ENCODE data around the gene RNF213.

The RNF213 gene

DNA sequence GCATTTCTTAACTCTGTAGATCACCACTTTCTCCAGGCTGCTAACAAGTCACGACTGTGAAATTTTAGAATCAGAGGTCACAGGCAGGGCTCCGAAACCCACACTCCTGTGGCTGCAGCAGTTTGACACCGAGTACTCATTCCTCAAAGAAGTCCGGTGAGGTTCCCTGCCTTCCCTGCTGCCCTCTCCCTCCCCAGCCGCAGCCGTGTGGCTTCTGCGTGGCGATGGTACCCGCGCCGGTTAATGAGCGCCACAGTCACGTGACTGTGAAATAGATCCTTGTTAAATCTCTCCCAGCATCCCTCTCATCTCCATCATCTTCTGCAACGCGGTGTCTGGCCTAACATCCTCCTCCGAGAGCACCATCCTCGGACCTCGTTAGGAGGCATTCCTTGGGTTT lies 89.1 kb downstream of the RNF213 start:
- CTCF ChIA-PET = no interaction called here
- Histone ChIP-seq H3K36me3 (ENCODE audit: control insufficient read depth in 2 of 2, insufficient read depth in 1 of 2, low read length in 2 of 2) (peaks cover 20 to 99% of the 10 kb centered on the region in 2 experiments), H3K27ac (ENCODE audit: extremely low read depth, low read depth, low read length) (no peak overlapping the region), H3K4me1 (ENCODE audit: control insufficient read depth, insufficient read depth, low read length) (no peaks in the 10 kb centered on the region), H3K9me3 (ENCODE audit: control insufficient read depth, insufficient read depth, low read depth, low read length) (no peaks in the 10 kb centered on the region), H3K4me3 (ENCODE audit: low read depth, low read length) (no peak overlapping the region)
- POLR2A ChIA-PET = interaction anchor here (0.6 kb wide), 1 partner anchor 202 kb away, joined by 10 read pairs; no protein-coding TSS in a partner anchor
- TF ChIP-seq, protein P1, sequence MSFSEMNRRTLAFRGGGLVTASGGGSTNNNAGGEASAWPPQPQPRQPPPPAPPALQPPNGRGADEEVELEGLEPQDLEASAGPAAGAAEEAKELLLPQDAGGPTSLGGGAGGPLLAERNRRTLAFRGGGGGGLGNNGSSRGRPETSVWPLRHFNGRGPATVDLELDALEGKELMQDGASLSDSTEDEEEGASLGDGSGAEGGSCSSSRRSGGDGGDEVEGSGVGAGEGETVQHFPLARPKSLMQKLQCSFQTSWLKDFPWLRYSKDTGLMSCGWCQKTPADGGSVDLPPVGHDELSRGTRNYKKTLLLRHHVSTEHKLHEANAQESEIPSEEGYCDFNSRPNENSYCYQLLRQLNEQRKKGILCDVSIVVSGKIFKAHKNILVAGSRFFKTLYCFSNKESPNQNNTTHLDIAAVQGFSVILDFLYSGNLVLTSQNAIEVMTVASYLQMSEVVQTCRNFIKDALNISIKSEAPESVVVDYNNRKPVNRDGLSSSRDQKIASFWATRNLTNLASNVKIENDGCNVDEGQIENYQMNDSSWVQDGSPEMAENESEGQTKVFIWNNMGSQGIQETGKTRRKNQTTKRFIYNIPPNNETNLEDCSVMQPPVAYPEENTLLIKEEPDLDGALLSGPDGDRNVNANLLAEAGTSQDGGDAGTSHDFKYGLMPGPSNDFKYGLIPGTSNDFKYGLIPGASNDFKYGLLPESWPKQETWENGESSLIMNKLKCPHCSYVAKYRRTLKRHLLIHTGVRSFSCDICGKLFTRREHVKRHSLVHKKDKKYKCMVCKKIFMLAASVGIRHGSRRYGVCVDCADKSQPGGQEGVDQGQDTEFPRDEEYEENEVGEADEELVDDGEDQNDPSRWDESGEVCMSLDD (tag by site-specific recombination; IDR thresholded peaks at IDR 0.05) = no peak
- TF ChIP-seq, protein P2, sequence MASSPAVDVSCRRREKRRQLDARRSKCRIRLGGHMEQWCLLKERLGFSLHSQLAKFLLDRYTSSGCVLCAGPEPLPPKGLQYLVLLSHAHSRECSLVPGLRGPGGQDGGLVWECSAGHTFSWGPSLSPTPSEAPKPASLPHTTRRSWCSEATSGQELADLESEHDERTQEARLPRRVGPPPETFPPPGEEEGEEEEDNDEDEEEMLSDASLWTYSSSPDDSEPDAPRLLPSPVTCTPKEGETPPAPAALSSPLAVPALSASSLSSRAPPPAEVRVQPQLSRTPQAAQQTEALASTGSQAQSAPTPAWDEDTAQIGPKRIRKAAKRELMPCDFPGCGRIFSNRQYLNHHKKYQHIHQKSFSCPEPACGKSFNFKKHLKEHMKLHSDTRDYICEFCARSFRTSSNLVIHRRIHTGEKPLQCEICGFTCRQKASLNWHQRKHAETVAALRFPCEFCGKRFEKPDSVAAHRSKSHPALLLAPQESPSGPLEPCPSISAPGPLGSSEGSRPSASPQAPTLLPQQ (tag by site-specific recombination; IDR thresholded peaks at IDR 0.05) = no peak
- TF ChIP-seq ZNF544 (tag by site-specific recombination; IDR thresholded peaks at IDR 0.05) (no peak), ZNF843 (tag by site-specific recombination; IDR thresholded peaks at IDR 0.05) (no peak), ZNF561 (tag by site-specific recombination; IDR thresholded peaks at IDR 0.05; ENCODE audit: borderline replicate concordance) (no peak), ZNF610 (tag by site-specific recombination; IDR thresholded peaks at IDR 0.05; ENCODE audit: borderline replicate concordance) (no peak), ZNF792 (tag by site-specific recombination; IDR thresholded peaks at IDR 0.05) (no peak)

DNA sequence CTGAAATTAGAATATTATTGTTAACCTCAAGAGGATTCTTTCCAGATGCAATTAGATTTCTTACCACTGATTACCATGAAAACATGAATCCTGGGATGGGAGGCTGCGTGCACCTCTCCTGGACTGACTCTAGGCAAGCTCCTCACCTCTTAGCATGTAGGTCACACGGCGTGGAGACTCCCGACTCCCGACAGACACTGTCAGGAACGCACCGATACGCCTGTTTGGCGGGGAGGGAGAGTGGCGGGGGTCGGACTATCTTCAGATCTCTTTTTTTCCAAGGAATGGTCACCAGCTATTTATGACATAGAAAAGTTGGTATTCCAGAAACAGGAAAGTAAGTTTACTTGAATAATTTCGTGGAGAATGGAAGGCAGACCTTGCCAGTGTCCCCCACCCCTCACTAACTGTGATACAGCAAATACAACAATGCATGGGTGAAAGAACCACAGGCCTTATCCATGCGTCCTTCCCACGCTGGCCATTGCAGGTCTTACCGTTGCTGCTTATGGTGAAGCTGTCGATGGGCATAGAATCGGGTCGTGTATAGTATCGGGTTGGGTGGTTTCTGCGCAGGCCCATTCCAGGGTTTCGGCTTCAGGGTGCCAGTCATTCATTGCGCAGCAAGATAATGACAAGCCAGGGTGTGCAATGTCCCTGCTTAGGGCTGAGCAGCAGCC lies 91.7 kb downstream of the RNF213 start:
- H3K4me1 ChIP-seq (ENCODE audit: control insufficient read depth, insufficient read depth, low read length) = no peaks in the 10 kb centered on the region
- no peaks in the 10 kb centered on the region for H3K9me3 ChIP-seq (ENCODE audit: control insufficient read depth, insufficient read depth, low read depth, low read length)
- ChIA-PET POLR2A (interaction anchor here (1.2 kb wide), 1 partner anchor 42 kb away, joined by 3 read pairs; no protein-coding TSS in a partner anchor), CTCF (no interaction called here)
- no peak overlapping the region for H3K27ac ChIP-seq (ENCODE audit: extremely low read depth, low read depth, low read length)
- H3K36me3 ChIP-seq (ENCODE audit: control insufficient read depth in 2 of 2, insufficient read depth in 1 of 2, low read length in 2 of 2) = peaks cover 23 to 89% of the 10 kb centered on the region in 2 experiments
- H3K4me3 ChIP-seq (ENCODE audit: low read depth, low read length) = no peak overlapping the region
- TF ChIP-seq ZNF202 (tag by site-specific recombination; IDR thresholded peaks at IDR 0.05; ENCODE audit: borderline replicate concordance) (no peak), ZNF174 (tag by site-specific recombination; IDR thresholded peaks at IDR 0.05) (no peak), ZNF473 (tag by site-specific recombination; IDR thresholded peaks at IDR 0.05) (no peak), ZNF112 (tag by site-specific recombination; IDR thresholded peaks at IDR 0.05) (no peak), ZNF623 (tag by site-specific recombination; IDR thresholded peaks at IDR 0.05) (no peak)
- TF ChIP-seq, protein P3, sequence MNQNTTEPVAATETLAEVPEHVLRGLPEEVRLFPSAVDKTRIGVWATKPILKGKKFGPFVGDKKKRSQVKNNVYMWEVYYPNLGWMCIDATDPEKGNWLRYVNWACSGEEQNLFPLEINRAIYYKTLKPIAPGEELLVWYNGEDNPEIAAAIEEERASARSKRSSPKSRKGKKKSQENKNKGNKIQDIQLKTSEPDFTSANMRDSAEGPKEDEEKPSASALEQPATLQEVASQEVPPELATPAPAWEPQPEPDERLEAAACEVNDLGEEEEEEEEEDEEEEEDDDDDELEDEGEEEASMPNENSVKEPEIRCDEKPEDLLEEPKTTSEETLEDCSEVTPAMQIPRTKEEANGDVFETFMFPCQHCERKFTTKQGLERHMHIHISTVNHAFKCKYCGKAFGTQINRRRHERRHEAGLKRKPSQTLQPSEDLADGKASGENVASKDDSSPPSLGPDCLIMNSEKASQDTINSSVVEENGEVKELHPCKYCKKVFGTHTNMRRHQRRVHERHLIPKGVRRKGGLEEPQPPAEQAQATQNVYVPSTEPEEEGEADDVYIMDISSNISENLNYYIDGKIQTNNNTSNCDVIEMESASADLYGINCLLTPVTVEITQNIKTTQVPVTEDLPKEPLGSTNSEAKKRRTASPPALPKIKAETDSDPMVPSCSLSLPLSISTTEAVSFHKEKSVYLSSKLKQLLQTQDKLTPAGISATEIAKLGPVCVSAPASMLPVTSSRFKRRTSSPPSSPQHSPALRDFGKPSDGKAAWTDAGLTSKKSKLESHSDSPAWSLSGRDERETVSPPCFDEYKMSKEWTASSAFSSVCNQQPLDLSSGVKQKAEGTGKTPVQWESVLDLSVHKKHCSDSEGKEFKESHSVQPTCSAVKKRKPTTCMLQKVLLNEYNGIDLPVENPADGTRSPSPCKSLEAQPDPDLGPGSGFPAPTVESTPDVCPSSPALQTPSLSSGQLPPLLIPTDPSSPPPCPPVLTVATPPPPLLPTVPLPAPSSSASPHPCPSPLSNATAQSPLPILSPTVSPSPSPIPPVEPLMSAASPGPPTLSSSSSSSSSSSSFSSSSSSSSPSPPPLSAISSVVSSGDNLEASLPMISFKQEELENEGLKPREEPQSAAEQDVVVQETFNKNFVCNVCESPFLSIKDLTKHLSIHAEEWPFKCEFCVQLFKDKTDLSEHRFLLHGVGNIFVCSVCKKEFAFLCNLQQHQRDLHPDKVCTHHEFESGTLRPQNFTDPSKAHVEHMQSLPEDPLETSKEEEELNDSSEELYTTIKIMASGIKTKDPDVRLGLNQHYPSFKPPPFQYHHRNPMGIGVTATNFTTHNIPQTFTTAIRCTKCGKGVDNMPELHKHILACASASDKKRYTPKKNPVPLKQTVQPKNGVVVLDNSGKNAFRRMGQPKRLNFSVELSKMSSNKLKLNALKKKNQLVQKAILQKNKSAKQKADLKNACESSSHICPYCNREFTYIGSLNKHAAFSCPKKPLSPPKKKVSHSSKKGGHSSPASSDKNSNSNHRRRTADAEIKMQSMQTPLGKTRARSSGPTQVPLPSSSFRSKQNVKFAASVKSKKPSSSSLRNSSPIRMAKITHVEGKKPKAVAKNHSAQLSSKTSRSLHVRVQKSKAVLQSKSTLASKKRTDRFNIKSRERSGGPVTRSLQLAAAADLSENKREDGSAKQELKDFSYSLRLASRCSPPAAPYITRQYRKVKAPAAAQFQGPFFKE (tag by site-specific recombination; IDR thresholded peaks at IDR 0.05; ENCODE audit: borderline replicate concordance) = no peak
- TF ChIP-seq, protein P4, sequence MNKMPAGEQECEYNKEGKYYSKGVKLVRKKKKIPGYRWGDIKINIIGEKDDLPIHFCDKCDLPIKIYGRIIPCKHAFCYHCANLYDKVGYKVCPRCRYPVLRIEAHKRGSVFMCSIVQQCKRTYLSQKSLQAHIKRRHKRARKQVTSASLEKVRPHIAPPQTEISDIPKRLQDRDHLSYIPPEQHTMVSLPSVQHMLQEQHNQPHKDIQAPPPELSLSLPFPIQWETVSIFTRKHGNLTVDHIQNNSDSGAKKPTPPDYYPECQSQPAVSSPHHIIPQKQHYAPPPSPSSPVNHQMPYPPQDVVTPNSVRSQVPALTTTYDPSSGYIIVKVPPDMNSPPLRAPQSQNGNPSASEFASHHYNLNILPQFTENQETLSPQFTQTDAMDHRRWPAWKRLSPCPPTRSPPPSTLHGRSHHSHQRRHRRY (tag by site-specific recombination; IDR thresholded peaks at IDR 0.05) = no peak
- TF ChIP-seq, protein P5, sequence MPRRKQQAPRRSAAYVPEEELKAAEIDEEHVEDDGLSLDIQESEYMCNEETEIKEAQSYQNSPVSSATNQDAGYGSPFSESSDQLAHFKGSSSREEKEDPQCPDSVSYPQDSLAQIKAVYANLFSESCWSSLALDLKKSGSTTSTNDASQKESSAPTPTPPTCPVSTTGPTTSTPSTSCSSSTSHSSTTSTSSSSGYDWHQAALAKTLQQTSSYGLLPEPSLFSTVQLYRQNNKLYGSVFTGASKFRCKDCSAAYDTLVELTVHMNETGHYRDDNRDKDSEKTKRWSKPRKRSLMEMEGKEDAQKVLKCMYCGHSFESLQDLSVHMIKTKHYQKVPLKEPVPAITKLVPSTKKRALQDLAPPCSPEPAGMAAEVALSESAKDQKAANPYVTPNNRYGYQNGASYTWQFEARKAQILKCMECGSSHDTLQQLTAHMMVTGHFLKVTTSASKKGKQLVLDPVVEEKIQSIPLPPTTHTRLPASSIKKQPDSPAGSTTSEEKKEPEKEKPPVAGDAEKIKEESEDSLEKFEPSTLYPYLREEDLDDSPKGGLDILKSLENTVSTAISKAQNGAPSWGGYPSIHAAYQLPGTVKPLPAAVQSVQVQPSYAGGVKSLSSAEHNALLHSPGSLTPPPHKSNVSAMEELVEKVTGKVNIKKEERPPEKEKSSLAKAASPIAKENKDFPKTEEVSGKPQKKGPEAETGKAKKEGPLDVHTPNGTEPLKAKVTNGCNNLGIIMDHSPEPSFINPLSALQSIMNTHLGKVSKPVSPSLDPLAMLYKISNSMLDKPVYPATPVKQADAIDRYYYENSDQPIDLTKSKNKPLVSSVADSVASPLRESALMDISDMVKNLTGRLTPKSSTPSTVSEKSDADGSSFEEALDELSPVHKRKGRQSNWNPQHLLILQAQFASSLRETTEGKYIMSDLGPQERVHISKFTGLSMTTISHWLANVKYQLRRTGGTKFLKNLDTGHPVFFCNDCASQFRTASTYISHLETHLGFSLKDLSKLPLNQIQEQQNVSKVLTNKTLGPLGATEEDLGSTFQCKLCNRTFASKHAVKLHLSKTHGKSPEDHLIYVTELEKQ (tag by site-specific recombination; IDR thresholded peaks at IDR 0.05; ENCODE audit: borderline replicate concordance) = no peak
- TF ChIP-seq, protein P6, sequence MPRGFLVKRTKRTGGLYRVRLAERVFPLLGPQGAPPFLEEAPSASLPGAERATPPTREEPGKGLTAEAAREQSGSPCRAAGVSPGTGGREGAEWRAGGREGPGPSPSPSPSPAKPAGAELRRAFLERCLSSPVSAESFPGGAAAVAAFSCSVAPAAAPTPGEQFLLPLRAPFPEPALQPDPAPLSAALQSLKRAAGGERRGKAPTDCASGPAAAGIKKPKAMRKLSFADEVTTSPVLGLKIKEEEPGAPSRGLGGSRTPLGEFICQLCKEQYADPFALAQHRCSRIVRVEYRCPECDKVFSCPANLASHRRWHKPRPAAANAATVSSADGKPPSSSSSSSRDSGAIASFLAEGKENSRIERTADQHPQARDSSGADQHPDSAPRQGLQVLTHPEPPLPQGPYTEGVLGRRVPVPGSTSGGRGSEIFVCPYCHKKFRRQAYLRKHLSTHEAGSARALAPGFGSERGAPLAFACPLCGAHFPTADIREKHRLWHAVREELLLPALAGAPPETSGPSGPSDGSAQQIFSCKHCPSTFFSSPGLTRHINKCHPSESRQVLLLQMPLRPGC (tag by site-specific recombination; IDR thresholded peaks at IDR 0.05) = no peak

Data from HEK293 (cell line).